Measurements from ENCODE around the gene MYO15A.
A peak's percentile ranks its signal among the peaks of the same experiment; 100 is the strongest.

Gene MYO15A

GRCh38 chr17:18069101-18069500, 39.5 kb upstream of the MYO15A start:
- H3K4me3 Mint-ChIP-seq, result no peak overlapping the region
- H3K27me3 Mint-ChIP-seq (ENCODE audit: low read depth), result peaks cover 3% of the 10 kb centered on the region
- TF ChIP-seq, protein P1, sequence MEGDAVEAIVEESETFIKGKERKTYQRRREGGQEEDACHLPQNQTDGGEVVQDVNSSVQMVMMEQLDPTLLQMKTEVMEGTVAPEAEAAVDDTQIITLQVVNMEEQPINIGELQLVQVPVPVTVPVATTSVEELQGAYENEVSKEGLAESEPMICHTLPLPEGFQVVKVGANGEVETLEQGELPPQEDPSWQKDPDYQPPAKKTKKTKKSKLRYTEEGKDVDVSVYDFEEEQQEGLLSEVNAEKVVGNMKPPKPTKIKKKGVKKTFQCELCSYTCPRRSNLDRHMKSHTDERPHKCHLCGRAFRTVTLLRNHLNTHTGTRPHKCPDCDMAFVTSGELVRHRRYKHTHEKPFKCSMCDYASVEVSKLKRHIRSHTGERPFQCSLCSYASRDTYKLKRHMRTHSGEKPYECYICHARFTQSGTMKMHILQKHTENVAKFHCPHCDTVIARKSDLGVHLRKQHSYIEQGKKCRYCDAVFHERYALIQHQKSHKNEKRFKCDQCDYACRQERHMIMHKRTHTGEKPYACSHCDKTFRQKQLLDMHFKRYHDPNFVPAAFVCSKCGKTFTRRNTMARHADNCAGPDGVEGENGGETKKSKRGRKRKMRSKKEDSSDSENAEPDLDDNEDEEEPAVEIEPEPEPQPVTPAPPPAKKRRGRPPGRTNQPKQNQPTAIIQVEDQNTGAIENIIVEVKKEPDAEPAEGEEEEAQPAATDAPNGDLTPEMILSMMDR (IDR thresholded peaks at IDR 0.05; ENCODE audit: unreplicated experiment in 3 of 3), result no peak
- H3K4me1 Mint-ChIP-seq, result peaks cover 14% of the 10 kb centered on the region
- peaks cover 14% of the 10 kb centered on the region for H3K36me3 Mint-ChIP-seq (ENCODE audit: low read depth)
- H3K9me3 Mint-ChIP-seq, result no peaks in the 10 kb centered on the region
- H3K27ac Mint-ChIP-seq, result no peak overlapping the region

DNA sequence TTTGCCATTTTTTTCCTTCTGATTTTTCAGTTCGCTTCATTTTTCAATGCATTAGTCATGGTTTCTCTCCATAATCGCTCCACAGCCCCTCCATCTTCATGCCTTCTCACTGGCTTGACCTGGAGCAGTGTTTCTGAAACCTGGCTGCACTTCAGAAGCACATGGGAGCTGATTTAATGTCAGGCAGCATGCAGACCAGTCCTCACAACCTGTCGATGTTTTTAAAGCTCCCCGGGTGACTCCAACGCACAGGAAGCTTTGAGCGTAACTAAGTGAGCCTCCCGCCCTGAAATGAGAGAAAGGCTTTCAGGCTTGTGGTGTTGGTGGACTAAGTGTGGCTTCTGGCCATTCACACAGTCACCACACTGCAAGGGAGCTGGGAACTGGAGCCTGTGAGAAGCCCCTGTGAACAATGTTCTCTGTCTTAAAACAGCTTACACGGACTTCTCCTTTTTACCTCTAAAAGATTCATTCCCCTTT, 37.7 kb upstream of the MYO15A start:
- Mint-ChIP-seq H3K9me3 (no peaks in the 10 kb centered on the region), H3K4me1 (peaks cover 25% of the 10 kb centered on the region), H3K36me3 (ENCODE audit: low read depth) (no peaks in the 10 kb centered on the region), H3K4me3 (peak overlapping the region; percentile 3 to 43 (median 28)), H3K27me3 (ENCODE audit: low read depth) (peaks cover 3% of the 10 kb centered on the region), H3K27ac (peak overlapping the region; percentile 55 to 91 (median 77))
- TF ChIP-seq, protein P1 (IDR thresholded peaks at IDR 0.05; ENCODE audit: unreplicated experiment in 3 of 3), result no peak

- Mint-ChIP-seq H3K4me3 (no peak overlapping the region), H3K9me3 (no peaks in the 10 kb centered on the region), H3K4me1 (peaks cover 27% of the 10 kb centered on the region), H3K27me3 (ENCODE audit: low read depth) (peaks cover 3% of the 10 kb centered on the region), H3K27ac (peak overlapping the region; percentile 55 to 91 (median 77)), H3K36me3 (ENCODE audit: low read depth) (no peaks in the 10 kb centered on the region)
- TF ChIP-seq, protein P1 (IDR thresholded peaks at IDR 0.05; ENCODE audit: unreplicated experiment in 3 of 3), result no peak
These were observed 36.8 kb upstream of the MYO15A start for GRCh38 chr17:18071751-18072150.

DNA sequence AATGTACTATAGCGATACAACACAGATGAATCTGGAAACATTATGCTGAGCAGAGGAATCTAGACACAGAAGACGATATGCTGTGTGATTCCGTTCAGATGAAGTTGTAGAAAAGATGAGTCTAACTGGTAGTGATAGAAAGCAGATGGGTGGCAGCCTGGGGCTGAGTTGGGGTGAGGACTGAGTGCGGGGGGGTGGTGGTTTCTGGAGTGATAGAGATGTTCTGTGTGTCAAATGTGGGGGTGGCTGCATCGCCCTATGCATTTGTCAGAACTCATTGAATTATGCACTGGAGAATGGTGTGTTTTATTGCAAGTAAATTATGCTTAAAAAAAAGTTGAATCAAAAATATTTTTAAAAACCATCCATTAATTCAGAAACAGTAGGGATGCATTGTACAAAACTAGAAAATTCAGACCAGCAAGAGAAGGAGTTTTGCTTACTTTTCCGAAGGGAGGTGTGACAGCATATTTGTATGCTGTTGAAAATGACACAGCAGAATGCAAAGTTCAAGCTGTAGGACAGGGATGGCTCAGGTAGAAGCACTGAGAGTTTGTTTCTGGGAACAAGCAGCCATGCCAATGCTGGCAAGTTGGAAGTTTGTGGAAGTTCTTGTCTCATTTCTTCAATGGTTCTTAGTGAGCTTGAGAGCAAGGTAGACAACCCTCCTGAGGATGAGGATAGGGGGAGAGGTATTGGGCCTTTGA, 33.8 kb upstream of the MYO15A start:
- H3K4me1 Mint-ChIP-seq, result peaks cover 32% of the 10 kb centered on the region
- H3K36me3 Mint-ChIP-seq (ENCODE audit: low read depth), result no peaks in the 10 kb centered on the region
- no peak overlapping the region for H3K4me3 Mint-ChIP-seq
- TF ChIP-seq, protein P1 (IDR thresholded peaks at IDR 0.05; ENCODE audit: unreplicated experiment in 3 of 3), result no peak
- H3K27me3 Mint-ChIP-seq (ENCODE audit: low read depth), result no peaks in the 10 kb centered on the region
- H3K27ac Mint-ChIP-seq, result peak overlapping the region; percentile 6 to 78 (median 30)
- H3K9me3 Mint-ChIP-seq, result no peaks in the 10 kb centered on the region

DNA sequence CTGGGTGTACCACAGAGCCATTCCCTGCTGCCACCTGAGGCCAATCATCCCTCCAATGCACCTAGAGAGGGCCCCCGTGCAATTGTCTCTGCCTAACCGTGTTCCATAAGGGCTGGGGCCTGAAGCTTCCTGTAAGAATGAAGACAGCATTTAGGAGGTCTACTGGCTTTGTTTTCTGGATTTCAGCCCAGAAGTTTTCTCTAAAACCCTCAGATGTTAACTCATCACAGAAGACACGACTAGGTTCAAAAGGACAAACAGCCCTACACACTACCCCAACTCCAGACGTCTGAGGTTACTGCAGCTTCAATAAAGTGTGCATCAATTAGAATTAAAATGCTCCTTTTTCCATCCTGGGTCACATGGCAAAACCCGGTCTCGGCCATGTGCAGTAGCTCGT, 31.6 kb upstream of the MYO15A start:
- Mint-ChIP-seq H3K4me3 (no peak overlapping the region), H3K36me3 (ENCODE audit: low read depth) (no peaks in the 10 kb centered on the region), H3K4me1 (peaks cover 19% of the 10 kb centered on the region), H3K9me3 (no peaks in the 10 kb centered on the region), H3K27me3 (ENCODE audit: low read depth) (no peaks in the 10 kb centered on the region), H3K27ac (peak overlapping the region; percentile 69 to 97 (median 95))
- TF ChIP-seq, protein P1 (IDR thresholded peaks at IDR 0.05; ENCODE audit: unreplicated experiment in 3 of 3), result no peak

DNA sequence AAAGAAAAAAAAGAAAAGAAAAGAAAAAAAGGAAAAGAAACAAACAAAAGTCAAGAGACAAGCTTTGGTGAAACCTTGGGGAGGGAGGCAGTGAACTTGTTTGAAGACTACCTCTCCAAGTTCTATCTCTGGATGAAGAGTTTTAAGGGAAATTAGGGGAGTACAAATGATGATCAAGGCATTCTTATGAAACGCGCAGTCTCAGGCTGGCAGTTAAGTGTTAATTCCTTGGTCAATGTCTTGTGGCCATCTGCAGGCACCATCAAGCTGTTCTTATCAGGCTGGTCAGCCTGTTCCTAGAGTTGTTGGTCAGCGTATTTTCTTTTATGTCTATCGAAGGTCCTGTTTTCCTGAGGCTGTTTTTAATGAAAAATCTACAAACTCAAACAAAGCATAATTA, 29.0 kb upstream of the MYO15A start:
- Mint-ChIP-seq H3K4me3 (no peak overlapping the region), H3K27ac (no peak overlapping the region), H3K27me3 (ENCODE audit: low read depth) (no peaks in the 10 kb centered on the region), H3K36me3 (ENCODE audit: low read depth) (no peaks in the 10 kb centered on the region), H3K4me1 (peaks cover 15% of the 10 kb centered on the region), H3K9me3 (no peaks in the 10 kb centered on the region)
- TF ChIP-seq, protein P1 (IDR thresholded peaks at IDR 0.05; ENCODE audit: unreplicated experiment in 3 of 3), result no peak
